ENCODE measurements around the gene TMCO1.

GRCh38 chr1:165764277-165764676 lies 4.4 kb downstream of the TMCO1 start:
- no peak for TF ChIP-seq CTCF (conservative IDR thresholded peaks at IDR 0.05; ENCODE audit: low read length)
- TF ChIP-seq EZH2phosphoT487 (IDR thresholded peaks at IDR 0.05; ENCODE audit: borderline replicate concordance): no peak

Measured in Loucy (cell line).